T-helper 2 cell treated with Interferon-gamma antibody and Interleukin-4, amounts not matched to agents 100 ng/mL and 5 ng/mL, for 36 hours (primary cell): ENCODE data around the gene FBXW9. TPM values are rescaled to one million over a fixed set of nuclear protein-coding genes. Genes with fewer than 3 reads are reported as not detected.
"Not testable (repeated sequence)": the region's sequence is repeated elsewhere in the genome, so short reads cannot be mapped to it uniquely, and the experiment has no call there.

Experiments
- intact Hi-C: fragments of 100-400 bp; cut with micrococcal nuclease; formaldehyde crosslinking; loops from one replicate; pipeline ENCODE4 v1.15.1; 2023
- total RNA-seq: library from RNA; stranded (reverse); gene quantifications from 2 replicates; pipeline ENCODE4 v1.2.3, GENCODE V29; 2022

The FBXW9 gene
- 6.2 and 6.8 TPM in 2 replicates for total RNA-seq

DNA sequence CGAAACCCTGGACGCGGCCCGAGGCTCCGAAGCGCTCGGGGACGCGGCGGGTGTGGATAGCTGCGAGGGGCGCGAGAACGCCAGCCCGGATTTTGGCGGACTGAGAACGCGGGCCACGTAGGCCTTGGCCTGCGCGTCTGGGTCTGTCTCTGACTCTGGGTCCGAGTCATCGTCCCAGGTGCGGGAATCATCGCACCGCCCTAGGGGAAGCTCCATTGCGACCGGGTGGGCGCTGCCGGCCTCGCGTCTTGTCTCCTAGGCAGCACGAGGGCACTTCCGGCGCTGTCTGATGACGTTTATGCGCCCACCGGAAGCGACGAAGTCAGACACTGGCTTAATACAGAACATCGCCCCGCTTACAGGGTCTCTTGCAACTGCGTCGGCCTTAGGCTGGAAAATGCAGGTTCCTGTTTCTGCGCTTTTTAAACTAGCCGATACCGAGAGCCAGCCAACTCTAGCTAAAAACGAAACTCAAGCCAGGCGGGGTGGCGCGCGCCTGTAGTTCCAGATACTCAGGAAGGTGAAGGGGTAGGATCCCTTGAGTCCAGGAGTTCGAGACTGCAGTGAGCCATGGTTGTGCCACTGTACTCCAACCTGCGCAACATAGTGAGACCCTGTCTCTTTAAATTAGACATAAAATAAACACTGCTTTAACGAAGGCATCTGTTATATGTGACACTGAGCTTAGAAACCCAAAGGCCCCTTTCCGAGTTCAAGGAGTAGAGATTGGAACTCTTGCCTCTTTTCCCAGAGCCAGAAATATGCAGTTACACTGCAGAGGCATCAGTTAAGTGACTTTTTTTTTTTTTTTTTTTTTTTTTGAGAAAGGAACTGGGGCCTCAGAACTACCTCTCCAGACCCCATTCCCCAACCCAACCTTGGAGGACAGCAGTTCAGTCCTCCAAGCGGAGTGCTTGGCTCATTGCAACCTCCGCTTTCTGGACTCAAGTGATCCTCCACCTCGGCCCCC is at the start of gene FBXW9:
Gene FBXW9 (minus strand): TSS at position 266 of the 970 bp plus-strand sequence. CDS start 50 bp downstream, at position 216.
- intact Hi-C loops: loop anchor here (2.0 kb wide), 1 partner anchor 16 kb away; the partner anchor contains the start of gene DHPS

- intact Hi-C loops: no loop called here
These were observed 48.9 kb upstream of the FBXW9 start for GRCh38 chr19:12745166-12745897.

GRCh38 chr19:12737835-12738351 is 41.5 kb upstream of the FBXW9 start:
- intact Hi-C loops: loop anchor here (1.0 kb wide), 1 partner anchor 37 kb away; the partner anchor contains the start of gene HOOK2

DNA sequence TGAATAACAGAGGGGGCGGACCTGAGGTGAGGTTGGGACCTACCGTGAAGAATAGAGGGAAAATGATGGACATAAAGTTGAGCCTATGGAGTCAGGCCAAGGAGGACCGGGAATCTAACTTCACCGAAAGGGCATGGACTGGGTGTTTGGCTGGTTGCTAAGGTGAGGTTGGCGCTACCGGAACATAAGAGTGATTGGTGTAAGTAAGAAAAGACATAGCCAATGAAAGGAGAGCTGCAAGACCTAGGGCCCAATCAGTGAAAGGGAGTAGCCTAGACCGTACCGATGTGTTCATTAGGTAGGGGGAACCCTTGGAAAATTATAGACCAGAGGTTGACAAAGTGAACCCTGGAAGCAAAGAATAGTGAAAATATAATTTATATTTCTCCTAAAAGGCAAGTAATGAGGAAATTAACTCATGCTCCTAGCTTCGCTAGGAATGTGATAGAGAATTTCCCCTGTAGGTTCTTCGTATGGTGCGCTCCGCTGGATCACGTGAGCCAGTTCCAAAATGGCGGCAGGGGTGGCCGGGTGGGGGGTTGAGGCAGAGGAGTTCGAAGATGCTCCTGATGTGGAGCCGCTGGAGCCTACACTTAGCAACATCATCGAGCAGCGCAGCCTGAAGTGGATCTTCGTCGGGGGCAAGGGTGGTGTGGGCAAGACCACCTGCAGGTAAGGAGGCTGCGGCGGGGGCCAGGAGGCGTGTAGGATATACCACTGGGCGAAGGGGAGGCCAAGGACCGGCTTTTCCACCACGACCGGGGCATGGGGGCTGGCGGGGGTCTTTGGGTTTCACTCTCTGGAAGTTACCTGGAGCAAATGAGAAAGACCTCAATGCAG is 40.8 kb upstream of the FBXW9 start, which contains the start of gene GET3:
Gene GET3 (plus strand): TSS at position 503 of the 840 bp plus-strand sequence. CDS start 9 bp downstream, at position 512.
- intact Hi-C loops: loop anchor here (1.0 kb wide), 1 partner anchor 38 kb away; the partner anchor contains the start of gene HOOK2

GRCh38 chr19:12733369-12734214 is 37.2 kb upstream of the FBXW9 start:
- intact Hi-C loops: loop anchor here (1.0 to 5.0 kb wide), 4 partner anchors 9 to 441 kb away; partner anchors contain the start of genes DHPS and ZNF44

- intact Hi-C loops: loop anchor here (5.0 kb wide), 1 partner anchor 439 kb away; the partner anchor contains the start of gene ZNF44
These were observed 34.9 kb upstream of the FBXW9 start for GRCh38 chr19:12731337-12731736.

GRCh38 chr19:12730064-12730463 is 33.6 kb upstream of the FBXW9 start:
- intact Hi-C loops: loop anchor here (5.0 kb wide), 1 partner anchor 438 kb away; the partner anchor contains the start of gene ZNF44

GRCh38 chr19:12727745-12728433 is 31.5 kb upstream of the FBXW9 start:
- intact Hi-C loops: no loop called here

GRCh38 chr19:12726988-12727316 is 30.5 kb upstream of the FBXW9 start:
- intact Hi-C loops: no loop called here

- intact Hi-C loops: not testable (repeated sequence)
These were observed 29.2 kb upstream of the FBXW9 start for GRCh38 chr19:12725612-12726011.

DNA sequence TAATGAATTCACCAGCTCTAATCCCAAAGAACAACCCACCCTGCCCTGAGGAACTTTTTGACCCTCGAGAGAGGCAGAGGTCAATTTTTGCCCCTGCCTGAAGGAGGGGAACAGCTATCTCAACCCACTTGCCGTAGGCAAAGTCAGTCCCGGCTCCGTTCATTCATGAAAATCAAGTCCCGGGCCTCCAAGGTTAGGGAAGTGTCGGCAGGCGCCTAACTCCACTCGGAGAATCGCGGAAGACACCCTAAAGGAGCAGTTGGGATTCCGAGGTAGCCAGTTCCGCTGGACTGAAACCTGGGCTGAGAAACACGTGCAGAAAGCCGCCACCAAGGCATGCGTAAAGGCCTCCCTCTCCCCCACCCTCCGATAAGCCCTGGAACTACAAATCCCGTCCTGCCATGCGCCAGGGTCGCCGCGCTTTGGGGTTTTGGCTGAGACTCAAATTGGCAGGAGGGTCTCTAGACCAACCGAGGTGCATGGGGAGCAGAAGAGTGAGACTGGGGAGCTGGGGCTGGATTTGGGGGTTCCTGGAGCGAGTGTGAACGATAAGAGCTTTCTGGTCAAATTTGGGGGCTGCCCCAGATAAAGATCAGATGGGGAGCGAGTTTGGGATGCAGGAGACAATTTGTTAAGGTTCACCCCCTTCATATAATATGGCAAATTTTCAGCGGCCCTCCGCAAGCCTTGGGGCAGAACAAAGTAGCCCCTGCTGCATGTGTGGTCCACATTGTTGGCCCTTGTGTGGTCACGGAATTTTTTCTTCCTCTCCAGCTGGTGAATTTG is 27.4 kb upstream of the FBXW9 start, which contains the start of gene TNPO2:
Gene TNPO2 (minus strand): TSS at position 292 of the 786 bp plus-strand sequence. CDS start 2,955 bp downstream, outside the sequence.
- intact Hi-C loops: loop anchor here (1.0 to 5.0 kb wide), 3 partner anchors 9 to 112 kb away; partner anchors contain the start of genes ZNF490 and ZNF791

GRCh38 chr19:12723381-12723640 is 26.9 kb upstream of the FBXW9 start:
- intact Hi-C loops: loop anchor here (2.0 to 5.0 kb wide), 2 partner anchors 69 to 111 kb away; partner anchors contain the start of genes ZNF490 and ZNF791

DNA sequence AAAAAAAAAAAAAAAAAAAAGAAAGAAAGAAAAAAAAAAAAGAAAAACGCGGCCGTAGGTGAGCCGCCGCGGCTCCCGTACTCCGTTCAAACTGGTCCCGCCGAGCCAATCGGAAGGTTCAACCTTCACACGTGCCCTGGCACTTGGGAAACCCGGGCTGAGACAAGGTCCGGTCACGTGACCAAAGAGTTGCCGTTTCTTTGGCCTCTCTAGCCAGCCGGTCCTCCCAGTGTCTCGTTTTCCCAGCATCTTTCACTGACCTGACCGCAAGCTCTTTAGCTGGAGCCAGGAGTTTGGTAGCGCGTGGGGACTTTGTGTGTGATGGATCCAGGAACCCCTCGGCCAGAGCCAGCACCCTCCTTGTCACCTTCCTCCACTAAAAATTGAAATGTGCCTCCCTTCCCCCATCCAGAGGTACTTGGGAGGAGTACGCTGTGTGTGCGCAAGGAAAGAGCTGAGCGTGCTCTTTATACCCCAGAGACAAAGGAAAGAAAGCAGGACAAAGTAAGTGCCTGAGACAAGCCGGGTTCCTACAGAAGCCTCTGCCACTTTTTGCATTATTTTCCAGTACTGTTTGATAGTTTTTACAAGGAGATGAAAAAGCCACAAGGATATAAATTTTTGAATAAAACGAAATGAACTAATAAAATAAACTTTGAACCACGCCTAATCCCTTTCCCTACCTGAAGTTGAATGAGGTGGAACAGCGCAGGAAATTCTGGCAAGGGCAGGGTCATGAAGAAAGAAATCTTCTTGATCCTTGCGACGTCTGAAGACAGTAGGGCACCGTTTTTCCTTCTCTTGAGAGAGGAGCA is 26.3 kb upstream of the FBXW9 start:
- intact Hi-C loops: loop anchor here (1.0 to 5.0 kb wide), 3 partner anchors 41 to 110 kb away; partner anchors contain the start of genes DHPS, ZNF490 and ZNF791

DNA sequence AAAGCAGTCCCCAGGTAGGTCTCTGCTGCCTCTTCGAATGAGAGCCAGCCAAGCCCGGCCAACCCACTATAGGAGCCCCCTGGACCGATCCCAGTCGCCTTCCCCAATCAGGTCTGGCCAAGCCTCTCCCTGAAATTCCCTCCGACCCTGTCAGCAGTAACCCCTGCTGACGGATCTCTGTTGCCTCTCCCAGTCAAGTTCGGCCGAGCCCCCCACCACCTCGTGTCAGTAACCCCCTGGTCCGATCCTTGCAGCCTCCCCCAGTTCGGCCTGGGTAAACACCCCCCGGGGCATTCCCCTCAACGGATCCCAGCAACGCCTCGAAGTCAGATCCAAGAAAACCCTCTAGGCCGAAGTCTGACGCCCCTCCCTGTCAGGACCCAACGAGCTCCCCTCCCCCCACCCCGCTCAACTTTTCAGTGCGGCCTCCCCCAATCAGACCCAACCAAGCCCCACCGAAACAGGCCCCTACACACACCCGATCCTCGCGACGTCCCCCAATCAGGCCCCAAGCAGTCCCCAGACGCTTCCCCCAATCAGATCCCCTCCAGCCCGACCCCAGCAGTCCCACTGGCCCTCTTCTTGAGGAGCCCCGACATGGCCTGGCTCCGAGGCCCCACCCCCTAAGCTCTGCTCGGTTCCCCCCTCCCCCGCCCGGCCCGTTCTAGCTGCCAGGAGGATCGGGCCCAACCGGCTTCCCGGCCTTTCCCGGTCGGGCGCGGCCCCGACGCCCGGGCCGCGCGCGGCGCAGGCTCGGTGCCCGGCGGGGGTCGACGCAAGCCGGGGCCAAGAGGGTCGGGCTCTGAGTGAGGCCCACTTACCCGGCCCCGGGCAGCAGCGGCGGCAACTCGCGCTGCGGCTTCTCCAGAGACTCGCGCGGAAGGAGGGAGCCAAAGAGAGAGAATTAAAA is 25.5 kb upstream of the FBXW9 start:
- intact Hi-C loops: loop anchor here (1.0 to 5.0 kb wide), 3 partner anchors 41 to 110 kb away; partner anchors contain the start of genes DHPS, ZNF490 and ZNF791

GRCh38 chr19:12720851-12721655 is 24.6 kb upstream of the FBXW9 start:
- intact Hi-C loops: loop anchor here (5.0 kb wide), 1 partner anchor 109 kb away; the partner anchor contains the start of genes ZNF490 and ZNF791
